Transverse colon (tissue), 4 donors: ENCODE measurements around the gene FATE1. TPM values are rescaled to one million over a fixed set of nuclear protein-coding genes. Genes with fewer than 3 reads are reported as not detected.

ENCODE experiments used
- DNase-seq: peaks from one replicate; pipeline ENCODE4 v3.0.0-alpha.2; 2019
- H3K27ac ChIP-seq, 4 donors: fragments of 200-600 bp; sonication (generic); 2 replicates each; pipeline ENCODE4 v1.5.1; 2016 to 2018; ENCODE audit warnings: inconsistent platforms in 4 of 4
- H3K27me3 ChIP-seq: fragments of 200-600 bp; sonication (generic); 2 replicates; pipeline ENCODE4 v1.5.1; 2017; ENCODE audit warnings: inconsistent platforms
- H3K36me3 ChIP-seq, 4 donors: fragments of 200-600 bp; sonication (generic); 2 replicates each; pipeline ENCODE4 v1.5.1; 2017 to 2019; ENCODE audit warnings: inconsistent platforms in 4 of 4
- H3K4me1 ChIP-seq, 4 donors: fragments of 200-600 bp; sonication (generic); 2 replicates each; pipeline ENCODE4 v1.5.1; 2017 to 2020; ENCODE audit warnings: inconsistent platforms in 4 of 4
- H3K4me3 ChIP-seq, 4 donors: fragments of 200-600 bp; sonication (generic); 1 replicate in 1 of 4; 2 replicates in 3 of 4; pipeline versions ENCODE4 v1.5.1 to v1.6.1; 2017 to 2019; ENCODE audit warnings: inconsistent platforms in 4 of 4
- H3K9me3 ChIP-seq, 2 donors: fragments of 200-600 bp; sonication (generic); 2 replicates each; pipeline ENCODE4 v1.5.1; 2017 to 2019; ENCODE audit warnings: inconsistent platforms in 2 of 2
- CTCF ChIP-seq, 5 experiments: fragments of 200-600 bp in 3 of 5; fragments of 450-650 bp in 2 of 5; sonication (generic) in 3 of 5; IDR thresholded peaks; 1 replicate in 2 of 5; 2 replicates in 3 of 5; pipeline ENCODE4 v1.5.1; 2016 to 2017; ENCODE audit warnings: antibody characterized with exemption in 5 of 5, inconsistent platforms in 3 of 5, mild to moderate bottlenecking in 2 of 5, moderate library complexity in 1 of 5
- EP300 ChIP-seq: sonication (generic); formaldehyde crosslinking; IDR thresholded peaks from one replicate; pipeline ENCODE4 v1.6.1; 2017; ENCODE audit warnings: antibody characterized with exemption, low read depth
- POLR2A ChIP-seq: fragments of 450-650 bp; IDR thresholded peaks from one replicate; pipeline ENCODE4 v1.6.1; 2016; ENCODE audit warnings: antibody characterized with exemption, mild to moderate bottlenecking, moderate library complexity
- POLR2AphosphoS5 ChIP-seq, 3 donors: sonication (generic); formaldehyde crosslinking; IDR thresholded peaks; one replicate each; pipeline ENCODE4 v1.6.1; 2016; ENCODE audit warnings: antibody characterized with exemption in 3 of 3
- WGBS, 2 donors: methylation state at CpG; one replicate each; pipeline ENCODE4 v1.1.5; 2018; ENCODE audit warnings: low coverage in 1 of 2; 5-methylcytosine and 5-hydroxymethylcytosine counted together
- in situ Hi-C, 4 donors: fragments of 200-750 bp; cut with MboI; loops; one replicate each; pipeline versions ENCODE4 v1.15.0 to v1.15.1; 2017; ENCODE audit warnings: low sequenced_read_pairs in 3 of 4, low pct_ligation_motif_present in 1 of 4, low pct_unique_long_range_greater_than_20kb in 1 of 4
- intact Hi-C: fragments of 100-400 bp; cut with DNase I; formaldehyde crosslinking; loops from one replicate; pipeline ENCODE4 v1.15.1; 2023; ENCODE audit warnings: low total_unique reads
- total RNA-seq, 4 donors: library from RNA; depleted of rRNA; stranded (reverse); fragments of >200 nt; gene quantifications; one replicate each; pipeline ENCODE4 v1.1.0, GENCODE V29; 2016

The FATE1 gene
- total RNA-seq, 4 donors from 2014 or later, result not detected

- H3K27me3 ChIP-seq, result no peaks in the 10 kb centered on the region
- H3K4me3 ChIP-seq, result no peak overlapping the region
- no peak for DNase-seq
- TF ChIP-seq CTCF (IDR thresholded peaks at IDR 0.05), result no peak
- H3K27ac ChIP-seq, result no peak overlapping the region
- 100% methylated on average over 4 of the region's 4 CpGs; no CpG with 5 or more reads in 1 of the 2 donors for WGBS, 2 donors
- H3K4me1 ChIP-seq, result no peaks in the 10 kb centered on the region
- in situ Hi-C loops (no loop called here), intact Hi-C loops (no loop called here)
- H3K36me3 ChIP-seq, result no peaks in the 10 kb centered on the region
- H3K9me3 ChIP-seq, result no peaks in the 10 kb centered on the region
Measured at GRCh38 chrX:151701071-151701470, 14.8 kb upstream of the FATE1 start.

- DNase-seq, result no peak
- Histone ChIP-seq H3K27ac (no peak overlapping the region), H3K27me3 (no peaks in the 10 kb centered on the region), H3K4me1 (no peaks in the 10 kb centered on the region), H3K36me3 (no peaks in the 10 kb centered on the region), H3K9me3 (no peaks in the 10 kb centered on the region), H3K4me3 (no peak overlapping the region)
- intact Hi-C loops (no loop called here), in situ Hi-C loops (no loop called here)
- WGBS, 2 donors, result 81% methylated on average over 7 of the region's 7 CpGs; no CpG with 5 or more reads in 1 of the 2 donors
- TF ChIP-seq EP300 (no peak), CTCF (IDR thresholded peaks at IDR 0.05) (no peak), POLR2AphosphoS5 (IDR thresholded peaks at IDR 0.05) (no peak)
Measured at GRCh38 chrX:151701531-151701930, 14.3 kb upstream of the FATE1 start.

- intact Hi-C loops, result no loop called here
- H3K4me3 ChIP-seq, result no peak overlapping the region
- TF ChIP-seq POLR2AphosphoS5 (IDR thresholded peaks at IDR 0.05) (no peak), CTCF (IDR thresholded peaks at IDR 0.05) (no peak), POLR2A (no peak), EP300 (no peak)
- in situ Hi-C loops, result no loop called here
- 68 to 80% methylated on average over 1 to 9 of the region's 9 CpGs for WGBS, 2 donors
- DNase-seq, result no peak
- H3K27ac ChIP-seq, result no peak overlapping the region
- H3K9me3 ChIP-seq, result no peaks in the 10 kb centered on the region
- no peaks in the 10 kb centered on the region for H3K4me1 ChIP-seq
- no peaks in the 10 kb centered on the region for H3K36me3 ChIP-seq
- H3K27me3 ChIP-seq, result no peaks in the 10 kb centered on the region
Measured at GRCh38 chrX:151702026-151702714, 13.7 kb upstream of the FATE1 start.

GRCh38 chrX:151702741-151703340 is 13.0 kb upstream of the FATE1 start:
- Histone ChIP-seq H3K36me3 (no peaks in the 10 kb centered on the region), H3K9me3 (no peaks in the 10 kb centered on the region), H3K4me1 (no peaks in the 10 kb centered on the region), H3K27ac (no peak overlapping the region), H3K4me3 (no peak overlapping the region), H3K27me3 (no peaks in the 10 kb centered on the region)
- DNase-seq, result no peak
- intact Hi-C loops (no loop called here), in situ Hi-C loops (no loop called here)
- WGBS, 2 donors, result 51 to 83% methylated on average over 1 to 7 of the region's 7 CpGs
- TF ChIP-seq EP300, result no peak
- no peak for TF ChIP-seq CTCF (IDR thresholded peaks at IDR 0.05)
- TF ChIP-seq POLR2AphosphoS5 (IDR thresholded peaks at IDR 0.05), result no peak
- TF ChIP-seq POLR2A, result no peak
